GM19239 (cell line): ENCODE results near the gene ZNF236.
A peak's percentile ranks its signal among the peaks of the same experiment; 100 is the strongest.

Experiments used
- DNase-seq: peaks from one replicate; pipeline ENCODE4 v3.0.0; 2011; ENCODE audit warnings: low spot score; ENCODE audit not compliant: insufficient read length
- FAIRE-seq: peaks from 2 replicates; lab custom pipeline; 2011; peaks lifted over from hg19 to GRCh38; lab: Jason Lieb, UNC

Gene ZNF236

GRCh38 chr18:76819411-76820136 lies 2.8 kb upstream of the ZNF236 start:
- FAIRE-seq (no peak), DNase-seq (no peak)

- DNase-seq: no peak
- FAIRE-seq: peak; percentile 91
Observed at GRCh38 chr18:76821356-76821874, 942 bp upstream of the ZNF236 start.

GRCh38 chr18:76821875-76822505 lies 367 bp upstream of the ZNF236 start:
- DNase-seq: peak; percentile 65

GRCh38 chr18:76823161-76823538 lies 793 bp downstream of the ZNF236 start:
- DNase-seq (no peak), FAIRE-seq (no peak)

More at GRCh38 chr18:76821875-76822505, 367 bp upstream of the ZNF236 start:
- FAIRE-seq: no peak

GRCh38 chr18:76823587-76824011 lies 1.2 kb downstream of the ZNF236 start:
- DNase-seq (no peak), FAIRE-seq (no peak)

GRCh38 chr18:76824145-76824676 lies 1.9 kb downstream of the ZNF236 start:
- peak; percentile 8 for FAIRE-seq
- DNase-seq: no peak

- DNase-seq: no peak
- no peak for FAIRE-seq
Observed at GRCh38 chr18:76824754-76825153, 2.4 kb downstream of the ZNF236 start.

- FAIRE-seq: no peak
Observed at GRCh38 chr18:76827205-76828200, 5.1 kb downstream of the ZNF236 start.

GRCh38 chr18:76834379-76834778 lies 12.0 kb downstream of the ZNF236 start:
- FAIRE-seq (peak; percentile 33), DNase-seq (no peak)

More at GRCh38 chr18:76827205-76828200, 5.1 kb downstream of the ZNF236 start:
- no peak for DNase-seq

- FAIRE-seq (no peak), DNase-seq (no peak)
Observed at GRCh38 chr18:76835380-76835779, 13.0 kb downstream of the ZNF236 start.

- DNase-seq (no peak), FAIRE-seq (no peak)
Observed at GRCh38 chr18:76837071-76837470, 14.7 kb downstream of the ZNF236 start.

GRCh38 chr18:76838182-76838581 lies 15.8 kb downstream of the ZNF236 start:
- no peak for FAIRE-seq
- DNase-seq: no peak

GRCh38 chr18:76839086-76839794 lies 16.9 kb downstream of the ZNF236 start:
- no peak for FAIRE-seq
- no peak for DNase-seq

GRCh38 chr18:76842837-76843530 lies 20.6 kb downstream of the ZNF236 start:
- DNase-seq (no peak), FAIRE-seq (no peak)

GRCh38 chr18:76844144-76844543 lies 21.8 kb downstream of the ZNF236 start:
- no peak for FAIRE-seq
- DNase-seq: no peak

- no peak for DNase-seq
- FAIRE-seq: no peak
Observed at GRCh38 chr18:76844742-76845477, 22.6 kb downstream of the ZNF236 start.

- DNase-seq: no peak
Observed at GRCh38 chr18:76846217-76846616, 23.9 kb downstream of the ZNF236 start.

GRCh38 chr18:76847916-76848315 lies 25.6 kb downstream of the ZNF236 start:
- FAIRE-seq (no peak), DNase-seq (no peak)

More at GRCh38 chr18:76846217-76846616, 23.9 kb downstream of the ZNF236 start:
- FAIRE-seq: no peak
